Measurements from ENCODE around the gene CENPI. TPM values are rescaled to one million over a fixed set of nuclear protein-coding genes. Genes with fewer than 3 reads are reported as not detected.

The CENPI gene
- total RNA-seq, 1 experiment from 2014 or later = 15.3 TPM

DNA sequence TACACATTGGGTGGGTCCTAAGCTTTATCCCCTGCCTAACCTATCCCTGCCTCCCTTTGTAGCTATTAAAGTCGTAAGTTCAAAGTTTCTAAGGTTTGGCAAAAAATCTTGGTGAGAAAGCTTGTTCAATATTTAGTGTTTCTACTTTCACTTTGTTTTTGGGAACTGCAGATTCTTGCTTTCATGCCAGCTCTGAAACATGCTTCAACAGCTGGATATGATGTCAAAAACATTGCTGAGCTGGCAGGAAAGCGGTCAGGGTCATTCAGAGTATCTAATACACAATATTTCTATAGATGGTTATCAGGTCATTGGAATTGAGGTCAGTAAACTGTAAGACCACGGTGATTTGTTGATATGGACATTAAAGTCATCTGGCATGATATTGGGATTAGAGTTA is 19.7 kb downstream of the CENPI start (continued):
- TF ChIP-seq, protein P1, sequence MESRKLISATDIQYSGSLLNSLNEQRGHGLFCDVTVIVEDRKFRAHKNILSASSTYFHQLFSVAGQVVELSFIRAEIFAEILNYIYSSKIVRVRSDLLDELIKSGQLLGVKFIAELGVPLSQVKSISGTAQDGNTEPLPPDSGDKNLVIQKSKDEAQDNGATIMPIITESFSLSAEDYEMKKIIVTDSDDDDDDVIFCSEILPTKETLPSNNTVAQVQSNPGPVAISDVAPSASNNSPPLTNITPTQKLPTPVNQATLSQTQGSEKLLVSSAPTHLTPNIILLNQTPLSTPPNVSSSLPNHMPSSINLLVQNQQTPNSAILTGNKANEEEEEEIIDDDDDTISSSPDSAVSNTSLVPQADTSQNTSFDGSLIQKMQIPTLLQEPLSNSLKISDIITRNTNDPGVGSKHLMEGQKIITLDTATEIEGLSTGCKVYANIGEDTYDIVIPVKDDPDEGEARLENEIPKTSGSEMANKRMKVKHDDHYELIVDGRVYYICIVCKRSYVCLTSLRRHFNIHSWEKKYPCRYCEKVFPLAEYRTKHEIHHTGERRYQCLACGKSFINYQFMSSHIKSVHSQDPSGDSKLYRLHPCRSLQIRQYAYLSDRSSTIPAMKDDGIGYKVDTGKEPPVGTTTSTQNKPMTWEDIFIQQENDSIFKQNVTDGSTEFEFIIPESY (IDR thresholded peaks at IDR 0.05; ENCODE audit: extremely low read depth, insufficient replicate concordance, low read length) = no peak
- TF ChIP-seq ELF1 (IDR thresholded peaks at IDR 0.05; ENCODE audit: borderline replicate concordance, low read depth) (no peak), YY1 (IDR thresholded peaks at IDR 0.05; ENCODE audit: extremely low read depth, insufficient replicate concordance, low read depth, low read length) (no peak)

DNA sequence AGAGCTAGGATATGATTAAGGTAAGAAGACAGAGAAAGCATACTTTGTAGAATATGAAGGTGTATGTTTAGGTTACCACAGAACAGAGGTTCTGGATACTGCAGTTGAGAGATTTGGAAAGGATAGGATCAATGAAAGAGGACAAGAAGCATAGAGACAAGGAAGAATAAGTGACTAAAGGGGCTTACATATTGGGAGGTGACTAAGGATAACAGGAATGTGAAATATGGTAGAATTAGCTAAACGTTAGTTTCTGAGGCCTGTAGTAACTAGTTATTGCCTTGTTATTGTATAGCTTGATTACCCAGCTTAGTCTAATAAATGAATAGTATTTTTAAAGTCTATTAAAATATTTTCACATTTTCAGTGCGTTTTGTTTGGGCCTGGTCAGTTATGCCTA is 38.2 kb downstream of the CENPI start:
- no peak overlapping the region for H3K27ac ChIP-seq (ENCODE audit: low read depth, low read length)
- H3K27me3 ChIP-seq (ENCODE audit: insufficient read depth, low read length) = no peaks in the 10 kb centered on the region
- intact Hi-C loops (cut with micrococcal nuclease) = no loop called here
- no peaks in the 10 kb centered on the region for H4K20me1 ChIP-seq (ENCODE audit: insufficient read depth)
- no peaks in the 10 kb centered on the region for H3K9me3 ChIP-seq (ENCODE audit: control insufficient read depth in 1 of 2, insufficient read depth in 1 of 2, low read depth in 1 of 2, low read length in 2 of 2)
- ChIA-PET CTCF (no interaction called here), POLR2A (no interaction called here), RAD21 (ENCODE audit: low non-redundant PET in 1 of 2, low total read pairs in 2 of 2, uncharacterized antibody in 2 of 2, unreplicated experiment in 2 of 2) (no interaction called here)
- H3K79me2 ChIP-seq (ENCODE audit: insufficient read depth, low read length) = no peaks in the 10 kb centered on the region
- no TSS peak for BruUV-seq (replicated peaks)
- 0 out of 4 replicates have a peak, but pooled peaks cover 3 to 8% of the 10 kb centered on the region in 2 experiments for H3K36me3 ChIP-seq (ENCODE audit: control insufficient read depth in 1 of 2, insufficient read depth in 2 of 2, low read length in 2 of 2)
- H3K9me2 ChIP-seq (ENCODE audit: insufficient read depth) = no peaks in the 10 kb centered on the region
- H3K4me1 ChIP-seq (ENCODE audit: control insufficient read depth in 1 of 2, insufficient read depth in 2 of 2, low read length in 2 of 2) = no peaks in the 10 kb centered on the region
- no peak overlapping the region for H3K4me3 ChIP-seq (replicated peaks in 1 of 2; ENCODE audit: low read depth in 1 of 2, low read length in 2 of 2)
- TF ChIP-seq FOSL1 (IDR thresholded peaks at IDR 0.05; ENCODE audit: low read depth) (no peak), ELF1 (IDR thresholded peaks at IDR 0.05; ENCODE audit: borderline replicate concordance, low read depth) (no peak), SRF (IDR thresholded peaks at IDR 0.05; ENCODE audit: low read depth) (no peak), EZH2 (IDR thresholded peaks at IDR 0.05) (no peak), ZNF274 (IDR thresholded peaks at IDR 0.05; ENCODE audit: low read depth, low read length) (no peak), CBX3 (IDR thresholded peaks at IDR 0.05; ENCODE audit: low read depth) (no peak), POLR2AphosphoS5 (IDR thresholded peaks at IDR 0.05; ENCODE audit: low read depth, low read length) (no peak)
- TF ChIP-seq, protein P1 (IDR thresholded peaks at IDR 0.05; ENCODE audit: extremely low read depth, insufficient replicate concordance, low read length) = no peak
- DNase-seq (ENCODE audit: low read depth, low spot score) (no peak), ATAC-seq (no peak)
- no peak overlapping the region for H2AFZ ChIP-seq (ENCODE audit: low read depth, low read length, poor library complexity, severe bottlenecking)
- H3K9ac ChIP-seq (ENCODE audit: low read length) = no peak overlapping the region
- no peak overlapping the region for H3K4me2 ChIP-seq (ENCODE audit: low read length)

Other genes starting within 250 kb of the CENPI start
- gene NOX1, start 223.8 kb upstream of the CENPI start, total RNA-seq (2021; ENCODE audit: unreplicated experiment) = not detected
- 0.47 TPM for gene XKRX, start 169.3 kb upstream of the CENPI start, total RNA-seq (2021; ENCODE audit: unreplicated experiment)
- gene ARL13A, start 128.5 kb upstream of the CENPI start, total RNA-seq (2021; ENCODE audit: unreplicated experiment) = not detected
- 9.5 TPM for gene TRMT2B, start 46.1 kb upstream of the CENPI start, total RNA-seq (2021; ENCODE audit: unreplicated experiment)
- gene TMEM35A, start 19.3 kb upstream of the CENPI start, total RNA-seq (2021; ENCODE audit: unreplicated experiment) = not detected
- 0.64 TPM for gene DRP2, start 121.6 kb downstream of the CENPI start, total RNA-seq (2021; ENCODE audit: unreplicated experiment)
- gene TAF7L, start 193.1 kb downstream of the CENPI start, total RNA-seq (2021; ENCODE audit: unreplicated experiment) = 0.22 TPM

Data from HCT116 (cell line).